Measurements from ENCODE around the gene GCN1.

Gene GCN1

DNA sequence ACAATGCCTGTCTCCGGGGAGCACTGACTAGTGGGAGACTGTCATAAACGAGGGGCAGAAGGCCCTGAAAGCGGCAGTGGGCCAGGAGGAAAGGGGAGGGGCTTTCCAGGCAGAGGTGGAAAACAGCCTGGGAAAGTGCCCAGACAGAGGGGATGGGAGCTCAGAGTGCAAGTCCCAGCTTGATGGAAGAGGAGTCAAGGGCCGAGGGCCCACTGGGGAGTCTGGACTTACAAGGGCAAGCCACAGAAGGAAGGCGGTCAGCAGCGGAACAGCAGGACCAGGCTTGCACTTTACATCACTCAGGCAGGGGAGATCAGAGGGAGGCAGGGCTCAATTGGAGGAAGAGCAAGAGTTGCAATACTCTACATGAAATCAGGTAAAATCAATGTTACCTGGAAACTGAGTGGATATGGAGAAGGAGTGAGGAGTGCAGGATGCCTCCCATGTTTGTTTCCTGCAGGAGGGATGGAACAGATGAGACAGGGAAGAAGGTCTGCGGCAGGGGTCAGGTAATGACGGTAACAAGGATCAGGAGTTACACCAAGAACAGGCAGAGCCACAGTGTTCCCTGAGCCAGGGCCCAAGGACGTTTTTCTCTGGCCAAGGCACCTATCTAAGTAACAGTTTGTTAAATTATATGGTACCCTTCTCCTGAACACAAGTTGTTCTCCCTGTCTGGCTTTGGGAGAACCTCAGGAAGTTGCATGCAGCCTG lies 47.2 kb upstream of the GCN1 start:
- Histone ChIP-seq H3K14ac (ENCODE audit: low read length in 2 of 2) (peak overlapping the region in 1 of 2 experiments; percentile 61), H3K79me1 (replicated peaks; ENCODE audit: low read length, poor library complexity, severe bottlenecking) (peaks cover 1% of the 10 kb centered on the region), H2BK120ac (ENCODE audit: low read depth, low read length) (no peak overlapping the region), H2AK5ac (ENCODE audit: low read length, severe bottlenecking) (no peak overlapping the region), H3K27ac (ENCODE audit: low read length, poor library complexity, severe bottlenecking) (no peak overlapping the region), H2BK12ac (ENCODE audit: low read length in 2 of 2) (peak overlapping the region; percentile 46 to 79), H3K27me3 (ENCODE audit: control insufficient read depth in 1 of 2, insufficient read depth in 1 of 2, low read length in 2 of 2) (no peaks in the 10 kb centered on the region), H2AFZ (ENCODE audit: low read depth, low read length) (no peak overlapping the region), H2BK5ac (ENCODE audit: low read depth, low read length, poor library complexity, severe bottlenecking) (no peak overlapping the region), H3K23ac (ENCODE audit: low read length in 2 of 2) (no peak overlapping the region), H3K9me3 (ENCODE audit: control insufficient read depth, low read length) (no peaks in the 10 kb centered on the region), H3K36me3 (ENCODE audit: control insufficient read depth in 1 of 2, insufficient read depth in 2 of 2, low read depth in 1 of 2, low read length in 2 of 2) (peaks cover 19 to 29% of the 10 kb centered on the region in 2 experiments), H3K4me3 (ENCODE audit: insufficient read depth in 1 of 2, low read depth in 1 of 2, low read length in 2 of 2) (no peak overlapping the region), H4K8ac (ENCODE audit: low read length) (no peak overlapping the region), H3K9ac (ENCODE audit: low read length) (peak overlapping the region; percentile 12), H3K4ac (ENCODE audit: low read depth in 1 of 2, low read length in 2 of 2) (peak overlapping the region in 1 of 2 experiments; percentile 20), H3K4me2 (ENCODE audit: low read length, poor library complexity, severe bottlenecking) (no peak overlapping the region), H3K4me1 (ENCODE audit: control insufficient read depth, insufficient read depth, low read depth, low read length) (peaks cover 45% of the 10 kb centered on the region), H4K91ac (ENCODE audit: low read length) (peak overlapping the region; percentile 19), H3K18ac (ENCODE audit: low read depth in 1 of 2, low read length in 2 of 2) (peak overlapping the region in 1 of 2 experiments; percentile 88), H2BK15ac (ENCODE audit: low read depth, poor library complexity, severe bottlenecking) (no peak overlapping the region)
- 85% methylated on average over 8 of the region's 9 CpGs for WGBS
- peak; percentile 43 for DNase-seq

DNA sequence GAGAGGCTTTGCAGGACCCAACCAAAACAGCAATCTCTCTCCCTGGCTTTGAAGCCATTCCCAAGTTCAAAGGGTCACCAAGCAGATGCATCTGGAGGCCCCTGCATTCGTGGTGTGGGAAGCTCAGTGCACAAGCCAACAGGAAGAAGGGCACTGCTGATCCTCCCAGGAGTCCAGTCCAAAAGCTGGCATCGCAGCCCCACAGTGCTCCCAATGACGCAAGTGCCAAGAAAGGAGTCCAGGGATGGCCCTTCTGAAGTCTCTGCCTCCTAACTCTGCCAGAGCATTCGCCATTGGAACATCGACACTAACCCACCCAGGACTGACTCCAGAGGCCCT lies 45.9 kb upstream of the GCN1 start:
- no peak overlapping the region for H3K14ac ChIP-seq (ENCODE audit: low read length in 2 of 2)
- H2BK5ac ChIP-seq (ENCODE audit: low read depth, low read length, poor library complexity, severe bottlenecking): no peak overlapping the region
- H3K9ac ChIP-seq (ENCODE audit: low read length): peak overlapping the region; percentile 23
- no peak overlapping the region for H3K27ac ChIP-seq (ENCODE audit: low read length, poor library complexity, severe bottlenecking)
- H3K4ac ChIP-seq (ENCODE audit: low read depth in 1 of 2, low read length in 2 of 2): peak overlapping the region in 1 of 2 experiments; percentile 54
- no peak overlapping the region for H3K4me3 ChIP-seq (ENCODE audit: insufficient read depth in 1 of 2, low read depth in 1 of 2, low read length in 2 of 2)
- peak overlapping the region in 1 of 2 experiments; percentile 37 for H3K18ac ChIP-seq (ENCODE audit: low read depth in 1 of 2, low read length in 2 of 2)
- no peak overlapping the region for H2BK15ac ChIP-seq (ENCODE audit: low read depth, poor library complexity, severe bottlenecking)
- H2AFZ ChIP-seq (ENCODE audit: low read depth, low read length): no peak overlapping the region
- no peaks in the 10 kb centered on the region for H3K27me3 ChIP-seq (ENCODE audit: control insufficient read depth in 1 of 2, insufficient read depth in 1 of 2, low read length in 2 of 2)
- no peak overlapping the region for H2AK5ac ChIP-seq (ENCODE audit: low read length, severe bottlenecking)
- no peak overlapping the region for H4K8ac ChIP-seq (ENCODE audit: low read length)
- DNase-seq: no peak
- peaks cover 1% of the 10 kb centered on the region for H3K79me1 ChIP-seq (replicated peaks; ENCODE audit: low read length, poor library complexity, severe bottlenecking)
- H3K4me2 ChIP-seq (ENCODE audit: low read length, poor library complexity, severe bottlenecking): no peak overlapping the region
- H3K36me3 ChIP-seq (ENCODE audit: control insufficient read depth in 1 of 2, insufficient read depth in 2 of 2, low read depth in 1 of 2, low read length in 2 of 2): peaks cover 19 to 31% of the 10 kb centered on the region in 2 experiments
- peak overlapping the region; percentile 21 for H2BK120ac ChIP-seq (ENCODE audit: low read depth, low read length)
- H4K91ac ChIP-seq (ENCODE audit: low read length): no peak overlapping the region
- WGBS: 78% methylated on average over 5 of the region's 5 CpGs
- peaks cover 52% of the 10 kb centered on the region for H3K4me1 ChIP-seq (ENCODE audit: control insufficient read depth, insufficient read depth, low read depth, low read length)
- no peaks in the 10 kb centered on the region for H3K9me3 ChIP-seq (ENCODE audit: control insufficient read depth, low read length)
- H2BK12ac ChIP-seq (ENCODE audit: low read length in 2 of 2): peak overlapping the region in 1 of 2 experiments; percentile 45
- no peak overlapping the region for H3K23ac ChIP-seq (ENCODE audit: low read length in 2 of 2)

DNA sequence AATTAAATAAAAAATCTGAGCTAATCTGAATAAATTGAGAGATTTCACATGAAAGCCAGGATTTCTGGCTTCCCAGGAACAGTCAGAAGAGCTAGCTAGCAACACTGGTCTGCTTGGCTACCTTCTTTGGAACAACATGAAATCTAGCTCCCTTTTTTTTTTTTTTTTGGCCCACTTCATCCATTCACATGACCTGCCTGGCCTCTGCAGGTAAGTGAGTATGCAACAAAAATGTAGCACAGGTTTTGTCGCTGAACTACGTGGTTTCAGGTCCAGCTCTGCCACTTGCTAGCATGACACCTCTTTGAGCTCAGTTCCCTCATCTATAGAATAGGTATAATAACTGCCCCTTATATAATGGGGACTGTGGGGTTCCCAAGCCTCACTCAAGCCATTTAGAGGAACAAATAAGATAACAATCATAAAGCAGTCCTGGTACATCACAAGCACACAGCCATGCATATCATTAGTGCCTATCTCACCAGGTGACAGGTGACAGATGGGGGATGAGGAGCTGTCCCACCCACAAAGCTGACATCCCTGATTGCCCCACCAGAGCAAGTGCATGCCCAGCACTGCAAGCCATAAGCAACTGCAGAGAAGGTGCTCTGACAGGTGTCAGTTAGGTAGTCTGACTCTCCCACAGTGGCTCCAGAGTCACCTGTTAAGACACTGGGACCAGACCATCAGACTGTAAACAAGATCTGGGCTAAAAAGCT lies 45.4 kb upstream of the GCN1 start:
- Histone ChIP-seq H2BK15ac (ENCODE audit: low read depth, poor library complexity, severe bottlenecking) (no peak overlapping the region), H2BK5ac (ENCODE audit: low read depth, low read length, poor library complexity, severe bottlenecking) (no peak overlapping the region), H2BK12ac (ENCODE audit: low read length in 2 of 2) (no peak overlapping the region), H3K79me1 (replicated peaks; ENCODE audit: low read length, poor library complexity, severe bottlenecking) (peaks cover 1% of the 10 kb centered on the region), H3K4ac (ENCODE audit: low read depth in 1 of 2, low read length in 2 of 2) (no peak overlapping the region), H4K91ac (ENCODE audit: low read length) (no peak overlapping the region), H3K14ac (ENCODE audit: low read length in 2 of 2) (no peak overlapping the region), H3K27ac (ENCODE audit: low read length, poor library complexity, severe bottlenecking) (no peak overlapping the region), H3K36me3 (ENCODE audit: control insufficient read depth in 1 of 2, insufficient read depth in 2 of 2, low read depth in 1 of 2, low read length in 2 of 2) (peaks cover 19 to 31% of the 10 kb centered on the region in 2 experiments), H4K8ac (ENCODE audit: low read length) (no peak overlapping the region), H3K18ac (ENCODE audit: low read depth in 1 of 2, low read length in 2 of 2) (no peak overlapping the region), H2AFZ (ENCODE audit: low read depth, low read length) (no peak overlapping the region), H3K9me3 (ENCODE audit: control insufficient read depth, low read length) (no peaks in the 10 kb centered on the region), H2BK120ac (ENCODE audit: low read depth, low read length) (no peak overlapping the region), H3K4me2 (ENCODE audit: low read length, poor library complexity, severe bottlenecking) (no peak overlapping the region), H3K4me1 (ENCODE audit: control insufficient read depth, insufficient read depth, low read depth, low read length) (peaks cover 55% of the 10 kb centered on the region), H3K27me3 (ENCODE audit: control insufficient read depth in 1 of 2, insufficient read depth in 1 of 2, low read length in 2 of 2) (no peaks in the 10 kb centered on the region), H3K23ac (ENCODE audit: low read length in 2 of 2) (no peak overlapping the region), H3K4me3 (ENCODE audit: insufficient read depth in 1 of 2, low read depth in 1 of 2, low read length in 2 of 2) (no peak overlapping the region), H3K9ac (ENCODE audit: low read length) (peak overlapping the region; percentile 23), H2AK5ac (ENCODE audit: low read length, severe bottlenecking) (no peak overlapping the region)
- no peak for DNase-seq
- 100% methylated on average over 2 of the region's 2 CpGs for WGBS

DNA sequence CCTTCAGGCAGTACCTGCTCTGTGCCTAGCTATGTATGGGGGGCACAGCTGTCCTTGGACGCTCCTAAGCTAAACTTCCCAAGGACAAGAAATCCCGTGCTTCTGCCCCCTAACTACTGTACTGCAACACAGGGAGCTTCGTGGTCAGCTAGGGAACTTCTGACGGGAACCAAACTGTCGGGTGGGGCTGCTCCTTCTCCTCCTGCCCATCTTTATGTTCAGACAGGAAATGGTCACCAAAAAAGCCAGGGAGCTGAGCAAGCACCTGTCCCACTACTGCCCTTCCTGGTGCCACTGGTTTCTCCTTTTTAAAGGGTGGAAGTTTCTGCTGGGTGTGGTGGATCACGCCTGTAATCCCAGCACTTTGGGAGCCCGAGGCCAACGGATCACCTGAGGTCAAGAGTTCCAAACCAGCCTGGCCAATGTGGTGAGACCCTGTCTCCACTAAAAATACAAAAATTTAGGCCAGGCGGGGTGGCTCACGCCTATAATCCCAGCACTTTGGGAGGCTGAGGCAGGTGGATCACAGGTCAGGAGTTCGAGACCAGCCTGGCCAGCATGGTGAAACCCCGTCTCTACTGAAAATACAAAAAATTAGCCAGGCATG lies 44.4 kb upstream of the GCN1 start:
- Histone ChIP-seq H2BK120ac (ENCODE audit: low read depth, low read length) (no peak overlapping the region), H3K27me3 (ENCODE audit: control insufficient read depth in 1 of 2, insufficient read depth in 1 of 2, low read length in 2 of 2) (no peaks in the 10 kb centered on the region), H3K4ac (ENCODE audit: low read depth in 1 of 2, low read length in 2 of 2) (peak overlapping the region in 1 of 2 experiments; percentile 0), H3K4me2 (ENCODE audit: low read length, poor library complexity, severe bottlenecking) (no peak overlapping the region), H2AFZ (ENCODE audit: low read depth, low read length) (no peak overlapping the region), H3K9me3 (ENCODE audit: control insufficient read depth, low read length) (no peaks in the 10 kb centered on the region), H3K18ac (ENCODE audit: low read depth in 1 of 2, low read length in 2 of 2) (peak overlapping the region in 1 of 2 experiments; percentile 71), H3K4me3 (ENCODE audit: insufficient read depth in 1 of 2, low read depth in 1 of 2, low read length in 2 of 2) (no peak overlapping the region), H3K9ac (ENCODE audit: low read length) (peak overlapping the region; percentile 85), H3K79me1 (replicated peaks; ENCODE audit: low read length, poor library complexity, severe bottlenecking) (peaks cover 1% of the 10 kb centered on the region), H3K27ac (ENCODE audit: low read length, poor library complexity, severe bottlenecking) (no peak overlapping the region), H3K36me3 (ENCODE audit: control insufficient read depth in 1 of 2, insufficient read depth in 2 of 2, low read depth in 1 of 2, low read length in 2 of 2) (peaks cover 19 to 29% of the 10 kb centered on the region in 2 experiments), H3K14ac (ENCODE audit: low read length in 2 of 2) (no peak overlapping the region), H4K91ac (ENCODE audit: low read length) (no peak overlapping the region), H2AK5ac (ENCODE audit: low read length, severe bottlenecking) (no peak overlapping the region), H2BK5ac (ENCODE audit: low read depth, low read length, poor library complexity, severe bottlenecking) (no peak overlapping the region), H4K8ac (ENCODE audit: low read length) (no peak overlapping the region), H2BK12ac (ENCODE audit: low read length in 2 of 2) (peak overlapping the region in 1 of 2 experiments; percentile 59), H3K4me1 (ENCODE audit: control insufficient read depth, insufficient read depth, low read depth, low read length) (peaks cover 61% of the 10 kb centered on the region), H3K23ac (ENCODE audit: low read length in 2 of 2) (no peak overlapping the region), H2BK15ac (ENCODE audit: low read depth, poor library complexity, severe bottlenecking) (no peak overlapping the region)
- no peak for DNase-seq
- 84% methylated on average over 12 of the region's 12 CpGs for WGBS
